ENCODE measurements around the gene AGGF1.

DNA sequence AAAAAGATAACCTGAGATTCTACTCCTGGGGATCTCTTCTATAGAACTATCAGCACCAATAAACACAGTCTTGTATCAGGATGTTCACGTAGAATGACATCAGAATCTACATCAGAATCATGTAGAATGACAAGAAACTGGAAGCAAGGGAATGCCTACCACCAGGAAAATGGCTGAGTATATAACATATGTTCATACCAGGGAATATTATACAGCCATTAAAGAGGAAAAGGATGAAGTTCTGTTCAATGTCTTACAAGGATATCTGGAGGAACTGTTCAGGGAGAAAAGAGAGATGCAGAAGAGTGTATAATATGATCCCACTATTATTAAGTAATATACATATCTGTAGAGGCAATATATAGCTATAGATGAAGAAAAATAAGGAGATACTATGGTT is 52.1 kb downstream of the AGGF1 start:
- TF ChIP-seq, protein P1, sequence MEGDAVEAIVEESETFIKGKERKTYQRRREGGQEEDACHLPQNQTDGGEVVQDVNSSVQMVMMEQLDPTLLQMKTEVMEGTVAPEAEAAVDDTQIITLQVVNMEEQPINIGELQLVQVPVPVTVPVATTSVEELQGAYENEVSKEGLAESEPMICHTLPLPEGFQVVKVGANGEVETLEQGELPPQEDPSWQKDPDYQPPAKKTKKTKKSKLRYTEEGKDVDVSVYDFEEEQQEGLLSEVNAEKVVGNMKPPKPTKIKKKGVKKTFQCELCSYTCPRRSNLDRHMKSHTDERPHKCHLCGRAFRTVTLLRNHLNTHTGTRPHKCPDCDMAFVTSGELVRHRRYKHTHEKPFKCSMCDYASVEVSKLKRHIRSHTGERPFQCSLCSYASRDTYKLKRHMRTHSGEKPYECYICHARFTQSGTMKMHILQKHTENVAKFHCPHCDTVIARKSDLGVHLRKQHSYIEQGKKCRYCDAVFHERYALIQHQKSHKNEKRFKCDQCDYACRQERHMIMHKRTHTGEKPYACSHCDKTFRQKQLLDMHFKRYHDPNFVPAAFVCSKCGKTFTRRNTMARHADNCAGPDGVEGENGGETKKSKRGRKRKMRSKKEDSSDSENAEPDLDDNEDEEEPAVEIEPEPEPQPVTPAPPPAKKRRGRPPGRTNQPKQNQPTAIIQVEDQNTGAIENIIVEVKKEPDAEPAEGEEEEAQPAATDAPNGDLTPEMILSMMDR (conservative IDR thresholded peaks at IDR 0.05) = no peak
- no peak for TF ChIP-seq ZFX (IDR thresholded peaks at IDR 0.05)

Data from C4-2B (cell line).